ENCODE results near the gene GAS7. TPM values are rescaled to one million over a fixed set of nuclear protein-coding genes. Genes with fewer than 3 reads are reported as not detected.

The GAS7 gene
- total RNA-seq, 2 donors from 2014 or later = 10.3 to 144 TPM

GRCh38 chr17:10031606-10032005 lies 166.8 kb downstream of the GAS7 start:
- DNase-seq (ENCODE audit: low spot score) = no peak
- H3K4me3 ChIP-seq = no peak overlapping the region
- intact Hi-C loops (cut with DNase I) = no loop called here
- TF ChIP-seq POLR2AphosphoS5 (IDR thresholded peaks at IDR 0.05) (no peak), POLR2A (IDR thresholded peaks at IDR 0.05) (no peak)
- TF ChIP-seq, protein P1, sequence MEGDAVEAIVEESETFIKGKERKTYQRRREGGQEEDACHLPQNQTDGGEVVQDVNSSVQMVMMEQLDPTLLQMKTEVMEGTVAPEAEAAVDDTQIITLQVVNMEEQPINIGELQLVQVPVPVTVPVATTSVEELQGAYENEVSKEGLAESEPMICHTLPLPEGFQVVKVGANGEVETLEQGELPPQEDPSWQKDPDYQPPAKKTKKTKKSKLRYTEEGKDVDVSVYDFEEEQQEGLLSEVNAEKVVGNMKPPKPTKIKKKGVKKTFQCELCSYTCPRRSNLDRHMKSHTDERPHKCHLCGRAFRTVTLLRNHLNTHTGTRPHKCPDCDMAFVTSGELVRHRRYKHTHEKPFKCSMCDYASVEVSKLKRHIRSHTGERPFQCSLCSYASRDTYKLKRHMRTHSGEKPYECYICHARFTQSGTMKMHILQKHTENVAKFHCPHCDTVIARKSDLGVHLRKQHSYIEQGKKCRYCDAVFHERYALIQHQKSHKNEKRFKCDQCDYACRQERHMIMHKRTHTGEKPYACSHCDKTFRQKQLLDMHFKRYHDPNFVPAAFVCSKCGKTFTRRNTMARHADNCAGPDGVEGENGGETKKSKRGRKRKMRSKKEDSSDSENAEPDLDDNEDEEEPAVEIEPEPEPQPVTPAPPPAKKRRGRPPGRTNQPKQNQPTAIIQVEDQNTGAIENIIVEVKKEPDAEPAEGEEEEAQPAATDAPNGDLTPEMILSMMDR (IDR thresholded peaks at IDR 0.05) = no peak
- no peaks in the 10 kb centered on the region for H3K9me3 ChIP-seq
- H3K4me1 ChIP-seq (replicated peaks) = no peaks in the 10 kb centered on the region
- no peaks in the 10 kb centered on the region for H3K36me3 ChIP-seq
- H3K27ac ChIP-seq = no peak overlapping the region
- 91% methylated on average over 11 of the region's 11 CpGs for WGBS
- H3K27me3 ChIP-seq (replicated peaks; ENCODE audit: insufficient read depth) = no peaks in the 10 kb centered on the region

- Histone ChIP-seq H3K27me3 (replicated peaks; ENCODE audit: insufficient read depth) (no peaks in the 10 kb centered on the region), H3K9me3 (no peaks in the 10 kb centered on the region), H3K27ac (no peak overlapping the region), H3K36me3 (no peaks in the 10 kb centered on the region), H3K4me1 (replicated peaks) (no peaks in the 10 kb centered on the region), H3K4me3 (no peak overlapping the region)
- 56% methylated on average over 3 of the region's 3 CpGs for WGBS
- intact Hi-C loops (cut with DNase I) = no loop called here
- no peak for DNase-seq (ENCODE audit: low spot score)
- TF ChIP-seq POLR2AphosphoS5 (IDR thresholded peaks at IDR 0.05) (no peak), POLR2A (IDR thresholded peaks at IDR 0.05) (no peak)
- TF ChIP-seq, protein P1 (IDR thresholded peaks at IDR 0.05) = no peak
Observed at GRCh38 chr17:10031127-10031526, 167.3 kb downstream of the GAS7 start.

DNA sequence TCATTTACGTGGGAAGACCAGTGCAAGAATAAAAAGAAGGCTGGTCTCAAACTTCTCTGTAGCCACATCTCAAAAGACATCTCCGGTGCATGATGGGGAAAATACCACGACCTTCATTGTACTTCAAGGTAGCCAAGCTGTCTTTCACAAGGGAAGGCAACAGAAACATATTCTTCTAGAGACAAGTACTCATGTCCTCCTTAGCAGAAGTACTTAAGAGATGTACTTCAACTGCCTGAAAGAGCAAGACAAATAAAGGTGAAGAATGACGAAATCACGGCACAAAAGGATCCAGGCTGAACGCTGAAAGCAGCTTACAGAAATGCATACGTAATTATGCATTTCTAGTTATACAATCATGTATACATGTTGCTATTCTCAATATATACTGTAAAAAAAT lies 169.3 kb downstream of the GAS7 start:
- Histone ChIP-seq H3K4me3 (no peak overlapping the region), H3K36me3 (no peaks in the 10 kb centered on the region), H3K27ac (no peak overlapping the region), H3K9me3 (no peaks in the 10 kb centered on the region), H3K27me3 (replicated peaks; ENCODE audit: insufficient read depth) (no peaks in the 10 kb centered on the region), H3K4me1 (replicated peaks) (no peaks in the 10 kb centered on the region)
- DNase-seq (ENCODE audit: low spot score) = no peak
- no peak for TF ChIP-seq POLR2A (IDR thresholded peaks at IDR 0.05)
- TF ChIP-seq POLR2AphosphoS5 (IDR thresholded peaks at IDR 0.05) = no peak
- TF ChIP-seq, protein P1 (IDR thresholded peaks at IDR 0.05) = no peak
- WGBS = 78% methylated on average over 7 of the region's 7 CpGs
- intact Hi-C loops (cut with DNase I) = no loop called here

DNA sequence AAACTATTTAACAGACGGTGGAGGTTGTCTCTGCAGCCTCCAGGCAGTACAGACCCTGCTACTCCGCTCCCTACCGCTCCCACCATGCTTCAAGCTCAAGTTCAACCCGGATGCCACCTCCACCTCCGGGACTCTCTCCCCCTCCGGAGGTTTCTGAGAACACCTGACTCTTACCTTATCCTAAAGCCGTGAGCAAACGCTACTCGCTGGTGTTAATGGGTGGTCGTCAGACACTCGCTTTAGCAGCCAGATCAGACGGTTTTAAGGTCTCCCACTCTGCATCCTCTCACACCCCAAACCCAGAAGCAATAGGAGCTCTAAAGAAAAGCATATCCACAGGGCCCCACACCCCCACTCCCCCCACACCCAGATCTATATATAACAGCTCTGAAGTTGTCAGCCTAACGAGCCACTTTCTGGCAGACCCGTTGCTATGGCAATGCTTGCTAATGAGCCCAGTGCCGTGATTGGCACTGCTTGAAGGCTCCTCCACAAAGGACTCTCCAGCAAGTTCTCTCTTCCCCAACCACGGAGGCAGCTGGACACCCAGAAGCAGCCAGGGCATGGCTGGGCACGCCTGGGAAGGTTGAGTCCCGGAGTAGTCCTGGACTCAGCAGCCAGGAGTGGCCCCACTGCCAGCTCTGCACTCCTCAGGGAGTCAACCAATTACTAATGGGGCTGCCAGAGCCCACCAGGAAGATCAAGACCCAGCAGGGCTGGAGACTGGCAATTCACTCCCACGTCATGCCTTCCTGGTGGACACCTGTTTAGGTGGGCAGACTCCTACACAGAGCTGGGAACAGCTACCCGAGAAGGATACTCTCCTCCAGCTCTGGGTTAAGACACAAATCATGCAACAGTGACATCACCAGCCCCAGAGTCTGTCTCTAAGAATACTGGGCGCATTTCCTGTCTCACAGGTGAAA lies 172.2 kb downstream of the GAS7 start:
- no peak overlapping the region for H3K27ac ChIP-seq
- H3K9me3 ChIP-seq = no peaks in the 10 kb centered on the region
- no peak for DNase-seq (ENCODE audit: low spot score)
- H3K27me3 ChIP-seq (replicated peaks; ENCODE audit: insufficient read depth) = no peaks in the 10 kb centered on the region
- 53% methylated on average over 21 of the region's 21 CpGs for WGBS
- intact Hi-C loops (cut with DNase I) = no loop called here
- TF ChIP-seq POLR2AphosphoS5 (IDR thresholded peaks at IDR 0.05) (no peak), POLR2A (IDR thresholded peaks at IDR 0.05) (no peak)
- TF ChIP-seq, protein P1 (IDR thresholded peaks at IDR 0.05) = no peak
- no peaks in the 10 kb centered on the region for H3K4me1 ChIP-seq (replicated peaks)
- H3K36me3 ChIP-seq = no peaks in the 10 kb centered on the region
- H3K4me3 ChIP-seq = no peak overlapping the region

- intact Hi-C loops (cut with DNase I) = no loop called here
- WGBS = 94% methylated on average over 6 of the region's 6 CpGs
- no peaks in the 10 kb centered on the region for H3K9me3 ChIP-seq
- no peak for DNase-seq (ENCODE audit: low spot score)
- no peaks in the 10 kb centered on the region for H3K27me3 ChIP-seq (replicated peaks; ENCODE audit: insufficient read depth)
- H3K27ac ChIP-seq = no peak overlapping the region
- TF ChIP-seq POLR2A (IDR thresholded peaks at IDR 0.05) = no peak
- TF ChIP-seq POLR2AphosphoS5 (IDR thresholded peaks at IDR 0.05) = no peak
- TF ChIP-seq, protein P1 (IDR thresholded peaks at IDR 0.05) = no peak
- H3K4me1 ChIP-seq (replicated peaks) = no peaks in the 10 kb centered on the region
- H3K4me3 ChIP-seq = no peak overlapping the region
- H3K36me3 ChIP-seq = no peaks in the 10 kb centered on the region
Observed at GRCh38 chr17:10025224-10025623, 173.2 kb downstream of the GAS7 start.

Measured in prostate gland (tissue), 2 donors.